ENCODE data around the gene NDUFAF8. TPM values are rescaled to one million over a fixed set of nuclear protein-coding genes. Genes with fewer than 3 reads are reported as not detected.

NDUFAF8 gene
- total RNA-seq, 1 donor from 2014 or later, result 38.9 TPM

- no peak for TF ChIP-seq CTCF (IDR thresholded peaks at IDR 0.05)
- H3K27ac Mint-ChIP-seq (ENCODE audit: unreplicated experiment), result no peak overlapping the region
- DNase-seq (ENCODE audit: extremely low spot score, unreplicated experiment), result no peak
- H3K4me3 Mint-ChIP-seq (ENCODE audit: unreplicated experiment), result no peak overlapping the region
- no peaks in the 10 kb centered on the region for H3K27me3 Mint-ChIP-seq (ENCODE audit: unreplicated experiment)
- peaks cover 4% of the 10 kb centered on the region for H3K36me3 Mint-ChIP-seq (ENCODE audit: unreplicated experiment)
- peaks cover 35% of the 10 kb centered on the region for H3K4me1 Mint-ChIP-seq (ENCODE audit: unreplicated experiment)
- H3K9me3 Mint-ChIP-seq (ENCODE audit: unreplicated experiment), result no peaks in the 10 kb centered on the region
Observed at GRCh38 chr17:81289627-81290026, 50.5 kb downstream of the NDUFAF8 start.

GRCh38 chr17:81290230-81290629 lies 51.1 kb downstream of the NDUFAF8 start:
- no peak for DNase-seq (ENCODE audit: extremely low spot score, unreplicated experiment)
- peaks cover 2% of the 10 kb centered on the region for H3K36me3 Mint-ChIP-seq (ENCODE audit: unreplicated experiment)
- H3K9me3 Mint-ChIP-seq (ENCODE audit: unreplicated experiment), result no peaks in the 10 kb centered on the region
- no peak overlapping the region for H3K27ac Mint-ChIP-seq (ENCODE audit: unreplicated experiment)
- peaks cover 30% of the 10 kb centered on the region for H3K4me1 Mint-ChIP-seq (ENCODE audit: unreplicated experiment)
- H3K27me3 Mint-ChIP-seq (ENCODE audit: unreplicated experiment), result no peaks in the 10 kb centered on the region
- no peak overlapping the region for H3K4me3 Mint-ChIP-seq (ENCODE audit: unreplicated experiment)
- no peak for TF ChIP-seq CTCF (IDR thresholded peaks at IDR 0.05)

Other genes starting within 250 kb of the NDUFAF8 start
- gene CHMP6, start 247.5 kb upstream of the NDUFAF8 start, total RNA-seq, result 31.1 and 35.9 TPM in 2 replicates
- gene BAIAP2, start 204.2 kb upstream of the NDUFAF8 start, total RNA-seq, result 24.4 and 29.0 TPM in 2 replicates
- gene PVALEF, start 73.8 kb upstream of the NDUFAF8 start, total RNA-seq, result not detected in 2 replicates
- gene AATK, start 73.1 kb upstream of the NDUFAF8 start, total RNA-seq, result 0.37 TPM in 1 of 2 replicates, not detected in the other
- 12.2 and 13.8 TPM in 2 replicates for gene CEP131, start 16.4 kb upstream of the NDUFAF8 start, total RNA-seq
- gene TEPSIN, start 263 bp upstream of the NDUFAF8 start, total RNA-seq, result 39.2 and 42.3 TPM in 2 replicates
- gene SLC38A10, start 56.0 kb downstream of the NDUFAF8 start, total RNA-seq, result 120 TPM in 2 replicates
- 55.7 and 57.0 TPM in 2 replicates for gene BAHCC1, start 156.1 kb downstream of the NDUFAF8 start, total RNA-seq